HG03196 (cell line): ENCODE measurements around the gene SKA2.
A peak's percentile ranks its signal among the peaks of the same experiment; 100 is the strongest.
"Not testable (repeated sequence)": the region's sequence is repeated elsewhere in the genome, so short reads cannot be mapped to it uniquely, and the experiment has no call there.

ENCODE experiments used
- ATAC-seq: cut with Tn5 transposase; IDR thresholded peaks from one replicate; pipeline ENCODE4 v1.9.1; 2021; ENCODE audit not compliant: unreplicated experiment

SKA2 gene

GRCh38 chr17:59105852-59106462, 49.0 kb downstream of the SKA2 start:
- peak; percentile 24 for ATAC-seq

- ATAC-seq: no peak
These were observed 53.8 kb downstream of the SKA2 start for GRCh38 chr17:59101178-59101577.

GRCh38 chr17:59097876-59098275, 57.1 kb downstream of the SKA2 start:
- no peak for ATAC-seq

GRCh38 chr17:59094861-59095530, 60.0 kb downstream of the SKA2 start:
- no peak for ATAC-seq

- ATAC-seq: no peak
These were observed 61.2 kb downstream of the SKA2 start for GRCh38 chr17:59093702-59094231.

- ATAC-seq: no peak
These were observed 61.8 kb downstream of the SKA2 start for GRCh38 chr17:59093145-59093701.

- not testable (repeated sequence) for ATAC-seq
These were observed 64.4 kb downstream of the SKA2 start for GRCh38 chr17:59090593-59090992.

- ATAC-seq: no peak
These were observed 70.8 kb downstream of the SKA2 start for GRCh38 chr17:59084154-59084553.

- ATAC-seq: no peak
These were observed 80.5 kb downstream of the SKA2 start for GRCh38 chr17:59074494-59074893.

- ATAC-seq: no peak
These were observed 81.0 kb downstream of the SKA2 start for GRCh38 chr17:59073972-59074371.

GRCh38 chr17:59069856-59070255, 85.1 kb downstream of the SKA2 start:
- no peak for ATAC-seq

GRCh38 chr17:59067756-59068155, 87.2 kb downstream of the SKA2 start:
- no peak for ATAC-seq

- no peak for ATAC-seq
These were observed 87.6 kb downstream of the SKA2 start for GRCh38 chr17:59067340-59067739.

GRCh38 chr17:59062509-59062908, 92.5 kb downstream of the SKA2 start:
- no peak for ATAC-seq
